Ishikawa (cell line): Measurements from ENCODE around the gene C14orf132.

Source experiments
- CEBPB ChIP-seq: IDR thresholded peaks from 2 replicates; pipeline ENCODE4 v1.6.1; 2012
- CREB1 ChIP-seq: IDR thresholded peaks from 2 replicates; pipeline ENCODE4 v1.6.1; 2012; ENCODE audit warnings: low read depth
- EGR1 ChIP-seq: IDR thresholded peaks from 2 replicates; pipeline ENCODE4 v1.6.1; 2012
- EP300 ChIP-seq: IDR thresholded peaks from 2 replicates; pipeline ENCODE4 v1.6.1; 2012; ENCODE audit warnings: borderline replicate concordance
- FOXM1 ChIP-seq: IDR thresholded peaks from 2 replicates; pipeline ENCODE4 v1.6.1; 2012; ENCODE audit warnings: low read depth, borderline replicate concordance
- MAX ChIP-seq: IDR thresholded peaks from 2 replicates; pipeline ENCODE4 v1.6.1; 2012
- RAD21 ChIP-seq: IDR thresholded peaks from 2 replicates; pipeline ENCODE4 v1.6.1; 2012; ENCODE audit warnings: low read depth
- REST ChIP-seq: IDR thresholded peaks from 2 replicates; pipeline ENCODE4 v1.6.1; 2012; ENCODE audit warnings: low read depth, mild to moderate bottlenecking
- TAF1 ChIP-seq: IDR thresholded peaks from 2 replicates; pipeline ENCODE4 v1.6.1; 2012; ENCODE audit warnings: low read depth, mild to moderate bottlenecking
- TCF12 ChIP-seq: IDR thresholded peaks from 2 replicates; pipeline ENCODE4 v1.6.1; 2012; ENCODE audit warnings: low read depth
- TEAD4 ChIP-seq: IDR thresholded peaks from 2 replicates; pipeline ENCODE4 v1.6.1; 2012
- YY1 ChIP-seq: IDR thresholded peaks from 2 replicates; pipeline ENCODE4 v1.6.1; 2012; ENCODE audit warnings: low read depth
- ZBTB7A ChIP-seq: IDR thresholded peaks from 2 replicates; pipeline ENCODE4 v1.6.1; 2012; ENCODE audit warnings: low read depth

GRCh38 chr14:96029089-96029645 is 10.0 kb upstream of the C14orf132 start:
- TF ChIP-seq TEAD4 (no peak), ZBTB7A (no peak), MAX (no peak), CEBPB (no peak), EP300 (no peak), FOXM1 (no peak), YY1 (no peak), TCF12 (no peak), CREB1 (no peak), TAF1 (no peak), RAD21 (no peak), REST (no peak), EGR1 (no peak)
